Measurements from ENCODE around the gene UQCRQ.
A peak's percentile ranks its signal among the peaks of the same experiment; 100 is the strongest.

Gene UQCRQ

GRCh38 chr5:132849347-132849746 lies 17.1 kb upstream of the UQCRQ start:
- H3K36me3 ChIP-seq (ENCODE audit: insufficient read depth, low read length) = no peaks in the 10 kb centered on the region
- no peaks in the 10 kb centered on the region for H3F3A ChIP-seq (ENCODE audit: low read depth)
- no peaks in the 10 kb centered on the region for H3K27me3 ChIP-seq (ENCODE audit: insufficient read depth, low read length, poor library complexity, severe bottlenecking)
- H3K9ac ChIP-seq (ENCODE audit: low read depth, low read length, poor library complexity, severe bottlenecking) = no peak overlapping the region
- H3K4me2 ChIP-seq (ENCODE audit: low read depth, low read length, poor library complexity, severe bottlenecking) = no peak overlapping the region
- H2AFZ ChIP-seq (ENCODE audit: low read length) = no peak overlapping the region
- TF ChIP-seq EZH2phosphoT487 (IDR thresholded peaks at IDR 0.05; ENCODE audit: borderline replicate concordance) (no peak), CTCF (conservative IDR thresholded peaks at IDR 0.05; ENCODE audit: low read length) (no peak)
- no peaks in the 10 kb centered on the region for H3K9me2 ChIP-seq (replicated peaks; ENCODE audit: low read depth, low read length)
- H4K20me1 ChIP-seq (ENCODE audit: insufficient read depth, low read length, poor library complexity, severe bottlenecking) = no peaks in the 10 kb centered on the region
- peaks cover 6% of the 10 kb centered on the region for H3K4me1 ChIP-seq (ENCODE audit: insufficient read depth, low read length, poor library complexity, severe bottlenecking)
- H3K4me3 ChIP-seq (ENCODE audit: low read length, poor library complexity, severe bottlenecking) = no peak overlapping the region
- H3K9me3 ChIP-seq (ENCODE audit: insufficient read depth, low read depth, low read length) = no peaks in the 10 kb centered on the region
- no peaks in the 10 kb centered on the region for H3K79me2 ChIP-seq (ENCODE audit: insufficient read depth, low read length)

DNA sequence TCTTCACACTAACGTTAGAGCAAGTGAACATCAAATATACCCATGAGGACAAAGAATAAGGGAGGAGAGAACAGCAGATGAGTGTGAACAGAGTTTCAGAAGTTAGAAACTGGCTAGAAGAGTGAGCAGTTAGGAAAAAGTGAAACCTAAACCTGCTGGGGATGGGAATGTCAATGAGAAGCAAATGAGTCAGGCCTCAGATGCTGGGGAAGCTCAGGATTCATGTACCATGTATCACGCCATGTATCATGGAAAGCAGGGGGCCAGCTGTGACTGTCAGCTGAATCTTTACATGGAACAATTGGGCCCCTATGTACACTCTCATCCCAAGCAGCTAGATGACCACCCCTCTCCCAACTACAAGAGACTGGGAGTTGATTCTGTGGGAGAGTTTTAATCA lies 16.4 kb upstream of the UQCRQ start:
- H3K9ac ChIP-seq (ENCODE audit: low read depth, low read length, poor library complexity, severe bottlenecking) = no peak overlapping the region
- H3K27me3 ChIP-seq (ENCODE audit: insufficient read depth, low read length, poor library complexity, severe bottlenecking) = no peaks in the 10 kb centered on the region
- H3K79me2 ChIP-seq (ENCODE audit: insufficient read depth, low read length) = no peaks in the 10 kb centered on the region
- no peaks in the 10 kb centered on the region for H3K9me2 ChIP-seq (replicated peaks; ENCODE audit: low read depth, low read length)
- no peak overlapping the region for H2AFZ ChIP-seq (ENCODE audit: low read length)
- H3K4me1 ChIP-seq (ENCODE audit: insufficient read depth, low read length, poor library complexity, severe bottlenecking) = peaks cover 6% of the 10 kb centered on the region
- no peak for TF ChIP-seq CTCF (conservative IDR thresholded peaks at IDR 0.05; ENCODE audit: low read length)
- H4K20me1 ChIP-seq (ENCODE audit: insufficient read depth, low read length, poor library complexity, severe bottlenecking) = no peaks in the 10 kb centered on the region
- no peaks in the 10 kb centered on the region for H3K9me3 ChIP-seq (ENCODE audit: insufficient read depth, low read depth, low read length)
- H3F3A ChIP-seq (ENCODE audit: low read depth) = no peaks in the 10 kb centered on the region
- H3K36me3 ChIP-seq (ENCODE audit: insufficient read depth, low read length) = no peaks in the 10 kb centered on the region
- H3K4me2 ChIP-seq (ENCODE audit: low read depth, low read length, poor library complexity, severe bottlenecking) = no peak overlapping the region
- no peak overlapping the region for H3K4me3 ChIP-seq (ENCODE audit: low read length, poor library complexity, severe bottlenecking)

GRCh38 chr5:132853323-132853722 lies 13.1 kb upstream of the UQCRQ start:
- Histone ChIP-seq H4K20me1 (ENCODE audit: insufficient read depth, low read length, poor library complexity, severe bottlenecking) (no peaks in the 10 kb centered on the region), H3K9ac (ENCODE audit: low read depth, low read length, poor library complexity, severe bottlenecking) (no peak overlapping the region), H3F3A (ENCODE audit: low read depth) (no peaks in the 10 kb centered on the region), H2AFZ (ENCODE audit: low read length) (no peak overlapping the region), H3K27me3 (ENCODE audit: insufficient read depth, low read length, poor library complexity, severe bottlenecking) (no peaks in the 10 kb centered on the region), H3K79me2 (ENCODE audit: insufficient read depth, low read length) (no peaks in the 10 kb centered on the region), H3K9me3 (ENCODE audit: insufficient read depth, low read depth, low read length) (no peaks in the 10 kb centered on the region), H3K4me1 (ENCODE audit: insufficient read depth, low read length, poor library complexity, severe bottlenecking) (peaks cover 6% of the 10 kb centered on the region), H3K4me3 (ENCODE audit: low read length, poor library complexity, severe bottlenecking) (no peak overlapping the region), H3K9me2 (replicated peaks; ENCODE audit: low read depth, low read length) (no peaks in the 10 kb centered on the region), H3K36me3 (ENCODE audit: insufficient read depth, low read length) (no peaks in the 10 kb centered on the region), H3K4me2 (ENCODE audit: low read depth, low read length, poor library complexity, severe bottlenecking) (peak overlapping the region; percentile 24)
- TF ChIP-seq EZH2phosphoT487 (IDR thresholded peaks at IDR 0.05; ENCODE audit: borderline replicate concordance) (no peak), CTCF (conservative IDR thresholded peaks at IDR 0.05; ENCODE audit: low read length) (no peak)

Data from Loucy (cell line).